ENCODE measurements around the gene JARID2.

DNA sequence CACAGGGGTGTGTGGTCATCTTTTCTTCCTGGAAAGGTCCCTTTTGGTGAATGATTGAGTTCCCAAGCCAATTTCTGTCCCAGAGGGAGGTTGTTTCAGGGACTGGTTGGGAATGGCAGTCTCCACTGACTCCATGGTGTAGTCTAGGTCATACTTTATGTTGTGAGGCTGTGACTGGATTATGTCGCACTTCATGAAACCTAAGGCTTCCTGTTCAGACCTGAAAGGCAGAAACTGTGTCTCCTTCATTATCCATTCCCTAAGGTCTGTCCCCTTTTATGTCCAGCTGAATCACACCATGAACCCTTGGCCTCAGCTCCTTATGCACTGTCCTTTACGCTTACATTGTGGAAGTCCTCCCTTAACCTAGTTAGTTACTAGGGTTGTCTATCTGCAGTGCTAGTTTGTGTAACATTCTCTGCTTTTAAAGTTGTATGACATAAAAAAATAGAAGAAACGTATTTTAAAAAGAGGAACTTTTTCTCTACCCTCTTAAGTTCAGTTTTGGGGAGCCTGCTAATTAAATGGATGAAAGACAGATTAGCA, 191.3 kb downstream of the JARID2 start:
- no peak for TF ChIP-seq TCF12 (IDR thresholded peaks at IDR 0.05)
- TF ChIP-seq, protein P1, sequence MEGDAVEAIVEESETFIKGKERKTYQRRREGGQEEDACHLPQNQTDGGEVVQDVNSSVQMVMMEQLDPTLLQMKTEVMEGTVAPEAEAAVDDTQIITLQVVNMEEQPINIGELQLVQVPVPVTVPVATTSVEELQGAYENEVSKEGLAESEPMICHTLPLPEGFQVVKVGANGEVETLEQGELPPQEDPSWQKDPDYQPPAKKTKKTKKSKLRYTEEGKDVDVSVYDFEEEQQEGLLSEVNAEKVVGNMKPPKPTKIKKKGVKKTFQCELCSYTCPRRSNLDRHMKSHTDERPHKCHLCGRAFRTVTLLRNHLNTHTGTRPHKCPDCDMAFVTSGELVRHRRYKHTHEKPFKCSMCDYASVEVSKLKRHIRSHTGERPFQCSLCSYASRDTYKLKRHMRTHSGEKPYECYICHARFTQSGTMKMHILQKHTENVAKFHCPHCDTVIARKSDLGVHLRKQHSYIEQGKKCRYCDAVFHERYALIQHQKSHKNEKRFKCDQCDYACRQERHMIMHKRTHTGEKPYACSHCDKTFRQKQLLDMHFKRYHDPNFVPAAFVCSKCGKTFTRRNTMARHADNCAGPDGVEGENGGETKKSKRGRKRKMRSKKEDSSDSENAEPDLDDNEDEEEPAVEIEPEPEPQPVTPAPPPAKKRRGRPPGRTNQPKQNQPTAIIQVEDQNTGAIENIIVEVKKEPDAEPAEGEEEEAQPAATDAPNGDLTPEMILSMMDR (IDR thresholded peaks at IDR 0.05): no peak
- TF ChIP-seq, protein P2, sequence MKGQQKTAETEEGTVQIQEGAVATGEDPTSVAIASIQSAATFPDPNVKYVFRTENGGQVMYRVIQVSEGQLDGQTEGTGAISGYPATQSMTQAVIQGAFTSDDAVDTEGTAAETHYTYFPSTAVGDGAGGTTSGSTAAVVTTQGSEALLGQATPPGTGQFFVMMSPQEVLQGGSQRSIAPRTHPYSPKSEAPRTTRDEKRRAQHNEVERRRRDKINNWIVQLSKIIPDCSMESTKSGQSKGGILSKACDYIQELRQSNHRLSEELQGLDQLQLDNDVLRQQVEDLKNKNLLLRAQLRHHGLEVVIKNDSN (IDR thresholded peaks at IDR 0.05; ENCODE audit: borderline replicate concordance, low read depth): no peak

Data from SK-N-SH (cell line).